GM12891 (cell line): Measurements from ENCODE around the gene CDH4.

ENCODE experiments used
- POLR2A ChIP-seq: IDR thresholded peaks from 2 replicates; pipeline ENCODE4 v1.6.1; 2011; ENCODE audit warnings: low read depth, low read length, control low read depth
- SPI1 ChIP-seq: IDR thresholded peaks from 2 replicates; pipeline ENCODE4 v1.6.1; 2011; ENCODE audit warnings: low read depth, low read length, control low read depth

DNA sequence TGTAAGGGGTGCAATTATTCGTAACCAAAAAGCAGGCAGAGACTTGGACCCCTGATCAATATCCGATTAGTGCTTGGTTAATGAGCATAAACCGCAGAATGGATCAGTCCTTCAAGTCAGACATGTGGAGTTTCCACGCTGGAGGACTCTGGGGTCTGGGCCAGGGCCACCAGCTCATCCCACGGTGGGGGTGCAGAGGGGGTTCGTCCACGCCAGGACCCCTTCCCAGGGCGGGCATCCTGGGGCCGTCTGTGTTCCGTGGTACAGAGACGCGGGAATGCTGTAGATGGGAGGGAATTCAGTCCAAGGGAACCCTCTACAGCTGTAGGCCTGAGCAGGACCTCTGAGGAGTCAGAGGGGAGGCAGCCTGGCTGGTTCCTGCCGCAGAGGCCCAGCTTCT is 615.9 kb downstream of the CDH4 start:
- TF ChIP-seq POLR2A (no peak), SPI1 (no peak)
